ENCODE measurements around the gene NELL1.

The NELL1 gene

GRCh38 chr11:21429401-21429800 lies 760.0 kb downstream of the NELL1 start:
- DNase-seq, result no peak

GRCh38 chr11:21430537-21430936 lies 761.2 kb downstream of the NELL1 start:
- DNase-seq, result no peak

- DNase-seq, result no peak
Observed at GRCh38 chr11:21446939-21447590, 777.7 kb downstream of the NELL1 start.

GRCh38 chr11:21447871-21448270 lies 778.5 kb downstream of the NELL1 start:
- no peak for DNase-seq

GRCh38 chr11:21456186-21456585 lies 786.8 kb downstream of the NELL1 start:
- no peak for DNase-seq

- DNase-seq, result no peak
Observed at GRCh38 chr11:21460082-21460481, 790.7 kb downstream of the NELL1 start.

GRCh38 chr11:21461701-21462100 lies 792.3 kb downstream of the NELL1 start:
- no peak for DNase-seq

GRCh38 chr11:21464601-21465193 lies 795.3 kb downstream of the NELL1 start:
- no peak for DNase-seq

GRCh38 chr11:21465203-21465602 lies 795.8 kb downstream of the NELL1 start:
- no peak for DNase-seq

GRCh38 chr11:21465920-21466319 lies 796.5 kb downstream of the NELL1 start:
- no peak for DNase-seq

GRCh38 chr11:21470521-21470920 lies 801.1 kb downstream of the NELL1 start:
- no peak for DNase-seq

- no peak for DNase-seq
Observed at GRCh38 chr11:21472261-21472660, 802.9 kb downstream of the NELL1 start.

- no peak for DNase-seq
Observed at GRCh38 chr11:21474529-21474928, 805.1 kb downstream of the NELL1 start.

- DNase-seq, result no peak
Observed at GRCh38 chr11:21475276-21475675, 805.9 kb downstream of the NELL1 start.

- DNase-seq, result no peak
Observed at GRCh38 chr11:21476588-21476987, 807.2 kb downstream of the NELL1 start.

- no peak for DNase-seq
Observed at GRCh38 chr11:21480240-21480639, 810.9 kb downstream of the NELL1 start.

- no peak for DNase-seq
Observed at GRCh38 chr11:21481255-21481654, 811.9 kb downstream of the NELL1 start.

GRCh38 chr11:21484039-21484438 lies 814.7 kb downstream of the NELL1 start:
- no peak for DNase-seq

- DNase-seq, result no peak
Observed at GRCh38 chr11:21485006-21485405, 815.6 kb downstream of the NELL1 start.

GRCh38 chr11:21485426-21485825 lies 816.0 kb downstream of the NELL1 start:
- no peak for DNase-seq

- DNase-seq, result no peak
Observed at GRCh38 chr11:21489416-21490115, 820.2 kb downstream of the NELL1 start.

- no peak for DNase-seq
Observed at GRCh38 chr11:21492931-21493330, 823.5 kb downstream of the NELL1 start.

- no peak for DNase-seq
Observed at GRCh38 chr11:21494946-21495345, 825.6 kb downstream of the NELL1 start.

GRCh38 chr11:21495879-21496278 lies 826.5 kb downstream of the NELL1 start:
- no peak for DNase-seq

Measured in fibroblast of skin of scalp (primary cell).